Breast epithelium (tissue), 3 donors: ENCODE measurements around the gene LGALS7B.
A peak's percentile ranks its signal among the peaks of the same experiment; 100 is the strongest.

Source experiments
- CTCF ChIP-seq, 3 donors: fragments of 450-650 bp; IDR thresholded peaks; one replicate each; pipeline ENCODE4 v1.5.1; 2016 to 2017; ENCODE audit warnings: antibody characterized with exemption in 3 of 3, mild to moderate bottlenecking in 3 of 3, moderate library complexity in 3 of 3
- POLR2A ChIP-seq: fragments of 450-650 bp; IDR thresholded peaks from one replicate; pipeline ENCODE4 v1.6.1; 2016; ENCODE audit warnings: antibody characterized with exemption, mild to moderate bottlenecking, moderate library complexity
- POLR2AphosphoS5 ChIP-seq, 3 donors: sonication (generic); formaldehyde crosslinking; IDR thresholded peaks; one replicate each; pipeline ENCODE4 v1.6.1; 2017; ENCODE audit warnings: antibody characterized with exemption in 3 of 3

GRCh38 chr19:38769635-38770211 is 19.3 kb upstream of the LGALS7B start:
- TF ChIP-seq CTCF (IDR thresholded peaks at IDR 0.05) (peak; percentile 88 to 98 (median 98)), POLR2A (no peak), POLR2AphosphoS5 (IDR thresholded peaks at IDR 0.05) (peak; percentile 68 to 80 (median 76))
